Measurements from ENCODE around the gene FOXB2.
"Not testable (repeated sequence)": the region's sequence is repeated elsewhere in the genome, so short reads cannot be mapped to it uniquely, and the experiment has no call there.

The FOXB2 gene

DNA sequence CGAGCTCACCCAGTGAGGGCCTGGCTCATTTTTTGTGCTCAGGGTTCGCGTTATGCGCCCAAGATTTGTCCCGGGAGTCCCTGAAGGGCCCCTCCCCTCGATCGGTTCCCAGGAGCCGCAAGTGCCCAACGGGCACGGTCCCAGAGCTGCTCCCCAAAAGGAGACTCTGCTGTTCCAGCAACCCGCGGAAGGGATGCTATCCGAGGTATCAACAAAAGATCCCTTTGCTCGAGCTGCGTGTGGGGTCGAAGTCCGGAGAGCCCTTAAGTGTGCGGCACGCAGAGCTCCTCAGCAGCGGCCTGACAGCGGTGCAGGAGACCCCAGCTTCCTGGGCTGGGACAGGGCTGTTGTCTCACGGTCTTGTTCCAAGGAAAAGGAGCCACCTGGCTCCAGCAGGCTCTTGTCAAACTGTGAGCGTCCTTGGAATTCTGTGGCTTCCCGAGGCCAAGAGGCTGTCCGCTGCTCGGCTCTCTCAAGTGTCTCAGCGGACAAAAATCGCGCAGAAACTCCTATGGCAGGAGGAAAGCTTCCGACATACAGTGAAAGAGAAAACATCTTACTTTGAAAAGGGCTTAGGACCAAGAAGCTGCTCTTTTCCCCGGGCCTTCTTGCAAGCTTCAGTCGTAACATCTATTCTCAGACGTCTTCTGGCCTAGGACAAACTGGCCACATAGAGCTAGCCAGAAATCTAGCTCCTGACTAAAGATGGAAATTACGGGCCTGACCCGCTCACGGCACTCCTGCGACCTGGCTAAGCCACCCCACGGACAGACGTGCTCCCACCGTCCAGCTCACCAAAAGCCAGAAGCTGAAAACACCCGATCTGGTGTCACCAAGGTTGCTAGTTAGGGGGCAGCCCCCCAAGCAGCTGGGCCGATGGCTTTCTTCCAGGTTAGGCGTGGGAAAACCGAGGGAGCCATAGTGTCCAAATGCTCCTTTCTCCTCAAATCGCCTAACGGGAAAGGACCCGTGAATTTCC, 2.6 kb upstream of the FOXB2 start:
- no peak for DNase-seq (ENCODE audit: low spot score)

DNA sequence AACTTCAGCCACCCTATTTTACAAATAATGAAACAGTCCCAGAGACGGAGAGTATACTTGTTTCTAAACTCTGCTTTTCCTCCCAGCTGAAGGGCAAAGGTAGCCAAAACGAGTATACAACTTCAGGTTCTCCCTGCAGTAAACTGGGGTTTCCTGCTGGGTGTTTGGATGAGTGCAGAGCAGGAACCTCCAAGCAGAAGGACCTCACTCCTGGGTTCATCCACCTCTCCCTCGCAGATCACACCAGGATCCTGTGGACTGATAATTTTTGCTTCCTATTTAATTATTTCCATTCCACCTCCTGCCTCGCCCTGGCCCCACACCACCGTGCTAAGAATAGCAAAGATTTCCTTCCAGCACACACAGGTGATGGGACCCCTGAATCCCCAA, 2.0 kb upstream of the FOXB2 start:
- DNase-seq (ENCODE audit: low spot score) = no peak

DNA sequence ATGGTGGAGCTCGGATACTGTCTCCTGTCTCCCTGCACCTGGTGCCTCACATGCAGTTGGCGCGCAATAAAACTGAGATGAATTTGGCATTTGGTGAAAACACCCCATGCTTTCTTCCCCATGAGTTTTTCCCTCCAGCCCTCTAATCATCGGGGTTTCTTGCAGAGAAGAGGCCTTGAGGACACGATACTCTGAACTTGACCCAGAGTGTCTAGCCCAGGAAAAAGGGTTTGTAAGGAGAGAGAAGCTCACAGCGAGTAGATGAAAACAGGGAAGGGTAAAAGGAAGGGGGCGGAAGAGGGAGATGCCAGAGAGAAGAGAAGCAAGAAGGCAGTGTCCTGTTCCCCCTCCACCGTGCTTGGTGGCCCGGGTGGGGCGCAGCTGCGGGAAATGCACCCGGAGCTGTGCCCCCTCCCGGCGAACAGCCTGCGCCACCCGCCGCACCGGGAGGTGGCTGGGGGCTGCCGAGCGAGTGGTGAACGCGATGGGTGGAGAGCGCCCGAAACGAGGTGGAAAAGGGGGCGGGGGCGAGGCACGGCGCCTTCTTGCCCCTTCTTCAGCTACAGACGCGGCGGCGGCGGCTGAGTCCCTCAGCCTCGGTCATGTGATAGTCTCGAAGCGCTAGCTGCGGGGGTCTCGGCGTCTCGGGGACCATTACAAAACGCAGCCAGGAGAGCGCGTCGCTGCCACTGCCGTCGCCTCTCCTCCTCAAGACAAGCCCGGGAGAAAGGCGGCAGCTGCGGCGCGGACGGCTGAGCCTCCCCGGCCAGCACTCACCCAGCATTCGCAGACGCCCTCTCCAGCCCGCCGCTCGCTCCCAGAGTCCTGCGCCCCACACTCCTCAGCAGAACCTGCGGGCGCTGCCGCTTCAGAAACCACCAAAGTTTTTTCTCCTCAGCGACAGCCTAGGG, 1.1 kb upstream of the FOXB2 start:
- no peak for DNase-seq (ENCODE audit: low spot score)

DNA sequence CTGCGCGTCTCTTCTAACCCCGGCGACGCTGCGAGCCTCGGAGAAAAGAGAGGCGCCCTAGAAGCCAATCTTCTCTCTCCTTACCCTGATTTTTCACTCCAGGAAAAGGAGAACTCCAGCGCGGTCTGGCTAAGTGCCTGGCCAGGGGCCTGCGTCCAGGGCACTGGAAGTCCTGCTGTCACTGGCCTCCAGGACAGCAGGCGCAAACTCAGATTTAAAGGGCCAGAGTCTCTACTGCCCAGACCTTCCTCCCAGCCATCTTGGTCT, 553 bp upstream of the FOXB2 start:
- no peak for DNase-seq (ENCODE audit: low spot score)

DNA sequence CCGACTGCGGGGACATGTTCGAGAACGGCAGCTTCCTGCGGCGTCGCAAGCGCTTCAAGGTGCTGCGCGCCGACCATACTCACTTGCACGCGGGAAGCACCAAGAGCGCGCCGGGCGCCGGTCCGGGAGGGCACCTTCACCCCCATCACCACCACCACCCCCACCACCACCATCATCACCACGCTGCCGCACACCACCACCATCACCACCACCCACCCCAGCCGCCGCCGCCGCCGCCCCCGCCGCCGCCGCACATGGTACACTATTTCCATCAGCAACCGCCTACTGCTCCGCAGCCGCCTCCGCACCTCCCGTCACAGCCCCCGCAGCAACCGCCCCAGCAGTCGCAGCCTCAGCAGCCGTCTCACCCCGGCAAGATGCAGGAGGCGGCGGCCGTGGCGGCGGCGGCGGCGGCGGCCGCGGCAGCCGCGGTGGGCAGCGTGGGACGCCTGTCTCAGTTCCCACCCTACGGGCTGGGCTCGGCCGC, 514 bp downstream of the FOXB2 start:
- DNase-seq (ENCODE audit: low spot score) = no peak

DNA sequence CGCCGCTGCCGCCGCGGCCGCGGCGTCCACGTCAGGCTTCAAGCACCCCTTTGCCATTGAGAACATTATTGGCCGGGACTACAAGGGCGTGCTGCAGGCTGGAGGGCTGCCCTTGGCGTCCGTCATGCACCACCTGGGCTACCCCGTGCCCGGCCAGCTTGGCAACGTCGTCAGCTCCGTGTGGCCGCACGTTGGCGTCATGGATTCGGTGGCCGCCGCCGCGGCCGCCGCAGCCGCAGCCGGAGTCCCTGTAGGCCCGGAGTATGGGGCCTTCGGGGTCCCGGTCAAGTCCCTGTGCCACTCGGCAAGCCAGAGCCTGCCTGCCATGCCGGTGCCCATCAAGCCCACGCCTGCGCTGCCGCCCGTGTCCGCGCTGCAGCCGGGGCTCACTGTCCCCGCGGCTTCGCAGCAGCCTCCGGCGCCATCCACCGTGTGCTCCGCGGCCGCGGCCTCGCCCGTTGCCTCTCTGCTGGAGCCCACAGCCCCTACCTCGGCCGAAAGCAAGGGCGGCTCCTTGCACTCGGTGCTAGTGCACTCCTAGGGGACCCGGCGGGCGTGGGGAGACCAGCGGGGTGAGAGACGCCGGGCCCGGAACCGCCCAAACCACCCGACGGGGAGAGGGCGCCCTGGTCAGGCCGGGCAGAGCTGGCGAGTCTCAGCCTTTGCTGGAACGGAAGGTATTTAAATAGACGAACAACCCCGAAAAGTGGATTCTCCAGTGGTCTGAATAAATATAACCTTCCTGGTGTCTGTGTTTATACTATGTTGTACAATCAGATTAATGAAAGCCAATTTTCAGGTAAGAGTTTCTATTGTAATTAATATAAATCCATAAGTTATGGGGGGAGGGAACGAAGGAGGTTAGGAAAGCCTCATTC, 1.2 kb downstream of the FOXB2 start:
- no peak for DNase-seq (ENCODE audit: low spot score)

DNA sequence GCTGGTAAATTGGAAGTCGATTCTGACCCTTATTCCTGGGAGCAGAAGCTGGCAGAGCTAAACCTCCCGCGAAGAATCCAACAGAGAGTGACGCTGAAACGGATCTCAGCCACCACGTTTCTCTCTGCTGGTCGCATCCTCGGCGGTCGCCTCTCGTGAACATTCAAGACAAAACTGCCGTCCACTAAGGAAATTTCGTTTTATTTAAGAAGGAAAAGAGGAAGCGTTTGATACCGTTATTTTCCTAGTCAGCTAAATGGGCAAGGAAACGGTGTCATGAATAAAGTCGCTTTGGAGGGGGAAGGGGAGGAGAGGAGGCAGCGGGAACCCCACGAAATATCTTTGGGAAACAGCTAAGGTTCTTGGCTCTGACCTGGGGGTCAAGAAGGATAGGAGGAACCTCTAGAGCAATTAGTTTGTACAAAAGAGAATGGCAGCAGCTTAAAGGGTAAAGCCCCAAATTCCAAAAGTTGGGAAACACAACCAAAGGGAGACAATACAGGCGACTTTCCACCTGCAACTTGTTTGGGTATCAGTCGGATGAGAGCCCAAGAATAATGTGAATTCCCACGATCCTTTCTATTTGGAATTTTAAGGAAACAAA, 1.9 kb downstream of the FOXB2 start:
- no peak for DNase-seq (ENCODE audit: low spot score)

DNA sequence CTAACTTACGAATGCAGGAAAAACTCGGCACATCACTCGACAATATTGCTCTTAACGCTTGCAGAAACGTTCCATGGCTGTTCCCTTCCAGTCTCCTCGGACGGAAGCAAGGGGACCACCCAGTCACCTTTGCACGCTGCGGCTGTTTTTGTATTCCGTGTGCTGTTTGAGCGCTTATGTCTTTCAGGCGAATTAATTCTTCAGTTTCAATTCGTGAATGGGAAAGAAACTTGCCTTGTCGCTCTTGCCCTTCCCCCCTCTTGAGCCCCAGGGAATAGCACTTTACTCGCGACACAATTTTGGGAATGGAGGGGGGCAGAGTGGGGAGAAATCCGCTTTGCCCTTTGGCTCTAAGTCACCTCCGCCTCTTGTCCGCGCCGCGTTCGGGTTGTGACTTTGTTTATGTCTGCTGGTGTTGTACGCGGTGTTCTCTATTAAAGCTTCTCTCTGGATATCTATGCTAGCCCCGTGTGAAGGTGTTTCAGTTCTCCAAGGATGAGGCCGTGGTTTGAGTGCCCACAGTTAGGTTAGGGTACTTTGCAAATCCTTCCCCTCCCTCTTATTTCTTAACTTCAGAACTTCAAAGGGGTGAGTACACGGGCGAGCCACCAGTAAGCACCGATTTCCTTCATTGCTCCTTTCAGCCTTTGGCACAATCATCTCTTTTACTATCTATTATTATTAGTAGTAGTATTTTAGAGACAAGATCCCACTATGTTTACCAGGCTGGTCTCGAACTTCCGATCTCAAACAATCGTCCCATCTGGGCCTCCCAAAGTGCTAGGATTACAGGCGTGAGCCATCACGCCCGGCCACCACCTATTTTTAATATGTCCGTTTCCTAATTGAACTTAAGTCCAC, 2.7 kb downstream of the FOXB2 start:
- no peak for DNase-seq (ENCODE audit: low spot score)

DNA sequence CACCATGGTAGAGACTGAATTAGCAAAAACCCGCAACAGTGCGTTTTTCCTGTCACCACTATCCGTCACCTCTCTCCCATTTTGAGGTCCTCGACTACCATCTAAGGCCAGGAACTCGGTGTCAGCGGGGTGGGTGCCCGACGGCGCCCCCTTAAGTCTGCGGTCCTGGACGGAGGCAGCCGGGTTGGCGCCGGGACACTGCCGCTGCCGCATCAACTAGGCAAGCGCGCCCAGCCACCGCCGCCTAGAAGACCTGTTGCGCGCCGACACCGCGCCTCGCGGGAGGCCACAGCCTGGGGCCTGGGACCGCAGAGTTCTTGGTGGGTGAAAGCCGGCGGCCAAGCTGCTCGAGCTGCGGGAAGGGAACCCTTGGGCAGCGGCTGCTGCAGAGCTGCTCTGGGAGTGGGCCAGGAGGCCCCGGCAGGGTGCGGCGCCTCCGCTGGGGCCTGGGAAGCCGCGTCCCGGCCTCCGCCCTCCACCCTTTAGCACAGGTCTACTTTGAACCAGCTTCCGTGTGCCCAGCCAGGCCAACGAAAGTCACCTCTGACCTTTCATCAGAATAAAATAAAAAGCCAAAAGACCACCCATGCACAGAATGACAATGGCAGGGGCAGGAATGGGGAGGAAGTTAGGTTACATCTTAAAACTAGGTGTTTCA, 3.5 kb downstream of the FOXB2 start:
- DNase-seq (ENCODE audit: low spot score) = no peak

DNA sequence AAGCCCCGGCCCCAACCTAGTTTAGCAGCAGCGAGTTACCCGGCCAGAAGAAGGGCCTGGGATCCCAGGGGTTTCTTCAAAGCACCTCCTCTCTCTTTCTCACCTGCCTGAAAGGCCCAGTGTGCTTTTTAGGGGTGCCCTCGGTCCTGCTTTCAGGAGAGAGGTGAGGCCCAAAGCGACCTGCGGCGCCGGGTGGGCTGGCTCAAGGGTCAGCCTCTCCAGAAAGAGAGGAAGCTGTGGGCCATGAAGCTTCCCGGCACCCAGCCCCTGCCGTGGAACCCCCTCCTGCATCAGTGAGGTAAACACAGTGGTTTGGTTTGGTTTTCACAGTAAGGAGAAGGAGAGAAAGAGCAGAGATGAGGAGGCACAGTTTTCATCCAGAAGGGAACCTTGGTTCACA, 4.3 kb downstream of the FOXB2 start:
- DNase-seq (ENCODE audit: low spot score) = no peak

DNA sequence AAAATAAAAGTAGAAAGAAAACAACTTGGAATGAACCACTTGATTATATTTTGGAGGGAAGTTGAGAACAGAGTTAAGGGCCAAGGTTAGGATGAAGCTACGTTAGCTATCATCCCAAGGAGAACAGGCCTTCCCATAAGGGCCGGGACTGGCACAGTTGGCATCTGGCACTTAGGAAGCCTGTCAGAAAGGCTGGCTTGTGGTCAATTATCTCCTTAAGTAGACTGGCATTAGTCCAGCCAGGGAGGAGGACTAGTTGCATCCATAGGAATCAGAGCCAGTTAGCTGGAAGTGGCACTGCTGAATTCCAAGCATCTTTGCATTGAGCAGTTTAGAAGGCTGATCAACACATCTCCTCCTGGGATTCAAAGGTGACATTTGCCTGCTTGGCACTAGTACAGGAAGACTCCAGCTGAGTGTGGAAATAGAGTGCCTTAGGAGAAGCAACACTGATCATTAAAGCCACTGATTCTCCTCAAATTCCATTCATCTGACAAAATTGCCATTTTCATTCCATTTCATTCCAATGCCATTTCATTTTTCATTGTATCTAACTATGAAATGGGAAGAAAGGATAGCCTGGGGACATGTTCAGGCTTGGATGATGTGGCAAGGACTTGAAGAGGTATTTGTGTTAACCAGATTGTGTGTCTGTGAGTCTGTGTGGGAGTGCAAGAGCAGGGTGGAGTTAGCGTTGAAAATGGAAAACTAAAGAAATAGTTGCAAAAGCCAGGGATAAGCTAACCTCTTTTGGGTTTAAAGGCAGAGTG, 5.5 kb downstream of the FOXB2 start:
- DNase-seq (ENCODE audit: low spot score) = no peak

DNA sequence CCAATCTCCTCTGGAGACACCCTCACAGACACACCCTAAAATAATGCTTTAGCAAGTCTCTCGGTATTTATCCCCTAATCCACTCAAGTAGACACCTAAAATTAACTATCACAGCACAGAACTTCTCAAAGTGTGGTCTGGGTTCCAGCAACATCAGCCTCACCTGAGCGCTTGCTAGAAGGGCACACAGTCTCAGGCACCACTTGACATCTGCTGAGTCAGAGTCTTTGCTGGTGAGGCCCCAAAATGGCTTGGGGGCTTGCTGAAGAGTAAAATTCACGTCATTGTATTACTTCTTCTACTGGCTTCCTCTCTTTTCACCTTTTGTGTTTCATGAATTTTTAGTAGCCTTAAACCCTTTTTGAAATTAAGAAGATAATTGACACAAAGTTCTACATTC, 9.0 kb downstream of the FOXB2 start:
- DNase-seq (ENCODE audit: low spot score) = no peak

DNA sequence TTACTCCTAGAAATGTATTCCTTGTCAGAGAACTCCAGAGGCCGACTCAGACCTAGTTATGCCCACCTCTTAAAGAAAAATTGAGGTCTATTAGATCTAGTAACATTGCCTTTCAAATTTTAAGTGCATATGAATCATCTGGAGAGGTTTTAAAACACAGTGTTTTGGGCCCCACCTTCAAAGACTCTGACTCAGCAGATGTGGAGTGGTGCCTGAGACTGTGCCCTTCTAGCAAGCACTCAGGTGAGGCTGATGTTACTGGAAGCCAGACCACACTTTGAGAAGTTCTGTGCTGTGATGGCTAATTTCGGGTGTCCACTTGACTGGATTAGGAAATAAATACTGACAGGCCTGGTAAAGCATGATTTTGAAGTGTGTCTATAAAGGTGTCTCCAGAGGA, 10.6 kb downstream of the FOXB2 start:
- no peak for DNase-seq (ENCODE audit: low spot score)

DNA sequence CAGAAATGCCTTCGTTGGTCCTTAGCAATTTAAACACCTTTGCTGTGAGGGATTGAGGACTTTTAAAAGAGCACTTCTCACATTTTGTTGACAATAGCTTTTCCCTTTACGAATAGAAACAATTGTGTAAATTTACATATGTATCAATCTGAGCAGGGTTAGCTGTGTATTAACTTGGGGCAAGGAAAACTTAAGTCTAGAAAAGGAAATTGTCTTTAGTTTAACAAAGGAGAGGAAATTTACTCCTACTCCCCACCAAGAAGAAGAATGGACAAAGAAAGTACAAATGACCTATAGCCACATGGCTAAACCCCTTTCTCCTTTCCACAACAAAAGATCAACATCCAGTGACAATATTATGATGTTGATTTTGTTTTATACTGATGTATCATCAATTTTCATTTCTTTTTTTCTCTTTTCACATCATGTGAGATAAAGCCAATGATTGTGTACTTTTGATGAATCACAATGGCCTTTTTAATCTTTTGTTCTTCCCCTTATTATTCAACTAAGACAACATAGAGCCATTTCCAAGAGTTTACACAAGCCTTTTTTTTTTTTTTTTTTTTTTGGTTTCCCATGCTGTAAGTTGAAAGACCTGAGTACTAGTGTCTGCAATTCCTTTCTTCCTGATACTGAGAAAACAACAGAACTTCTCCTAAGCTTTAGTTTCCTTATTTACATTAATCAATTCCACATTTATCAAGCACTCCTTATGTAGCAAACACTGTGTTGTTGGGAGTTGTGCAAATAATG, 19.0 kb downstream of the FOXB2 start:
- DNase-seq (ENCODE audit: low spot score) = no peak

DNA sequence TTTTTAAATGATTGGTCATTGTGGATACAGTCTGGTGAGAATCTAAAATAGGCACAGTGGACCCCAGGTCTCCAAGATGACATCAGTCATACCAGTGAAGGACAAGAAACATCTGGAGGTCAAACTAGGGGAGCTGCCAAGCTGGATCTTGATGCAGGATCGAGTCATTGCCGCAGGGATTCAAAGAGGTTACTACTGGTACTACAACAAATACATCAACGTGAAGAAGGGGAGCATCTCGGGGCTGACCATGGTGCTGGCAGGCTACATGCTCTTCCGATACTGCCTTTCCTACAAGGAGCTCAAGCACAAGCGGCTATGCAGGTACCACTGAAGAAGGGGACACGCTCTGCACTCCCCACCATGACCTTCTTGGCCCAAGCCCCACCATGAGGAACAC, 20.9 kb downstream of the FOXB2 start:
- DNase-seq (ENCODE audit: low spot score) = no peak

DNA sequence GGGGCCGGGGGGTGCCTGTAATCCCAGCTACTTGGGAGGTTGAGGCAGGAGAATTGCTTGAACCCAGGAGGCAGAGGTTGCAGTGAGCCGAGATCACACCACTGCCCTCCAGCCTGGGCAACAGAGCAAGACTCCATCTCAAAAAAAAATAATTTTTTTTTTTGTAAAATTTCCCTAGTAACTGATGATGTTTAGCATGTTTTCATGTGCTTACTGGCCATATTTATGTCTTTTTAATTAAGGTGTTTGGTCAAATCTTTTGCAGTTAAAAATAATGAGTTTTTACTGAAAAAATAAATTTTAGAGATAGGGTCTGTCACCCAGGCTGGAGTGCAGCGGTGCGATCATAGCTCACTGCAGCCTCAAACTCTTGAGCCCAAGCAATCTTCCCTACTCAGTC, 24.3 kb downstream of the FOXB2 start:
- not testable (repeated sequence) for DNase-seq (ENCODE audit: low spot score)

DNA sequence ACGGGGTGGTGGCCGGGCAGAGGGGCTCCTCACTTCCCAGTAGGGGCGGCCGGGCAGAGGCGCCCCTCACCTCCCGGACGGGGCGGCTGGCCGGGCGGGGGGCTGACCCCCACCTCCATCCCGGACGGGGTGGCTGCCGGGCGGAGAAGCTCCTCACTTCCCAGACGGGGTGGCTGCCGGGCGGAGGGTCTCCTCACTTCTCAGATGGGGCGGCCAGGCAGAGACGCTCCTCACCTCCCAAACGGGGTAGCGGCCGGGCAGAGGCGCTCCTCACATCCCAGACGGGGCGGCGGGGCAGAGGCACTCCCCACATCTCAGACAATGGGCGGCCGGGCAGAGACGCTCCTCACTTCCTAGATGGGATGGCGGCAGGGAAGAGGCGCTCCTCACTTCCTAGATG, 41.2 kb downstream of the FOXB2 start:
- not testable (repeated sequence) for DNase-seq (ENCODE audit: low spot score)

DNA sequence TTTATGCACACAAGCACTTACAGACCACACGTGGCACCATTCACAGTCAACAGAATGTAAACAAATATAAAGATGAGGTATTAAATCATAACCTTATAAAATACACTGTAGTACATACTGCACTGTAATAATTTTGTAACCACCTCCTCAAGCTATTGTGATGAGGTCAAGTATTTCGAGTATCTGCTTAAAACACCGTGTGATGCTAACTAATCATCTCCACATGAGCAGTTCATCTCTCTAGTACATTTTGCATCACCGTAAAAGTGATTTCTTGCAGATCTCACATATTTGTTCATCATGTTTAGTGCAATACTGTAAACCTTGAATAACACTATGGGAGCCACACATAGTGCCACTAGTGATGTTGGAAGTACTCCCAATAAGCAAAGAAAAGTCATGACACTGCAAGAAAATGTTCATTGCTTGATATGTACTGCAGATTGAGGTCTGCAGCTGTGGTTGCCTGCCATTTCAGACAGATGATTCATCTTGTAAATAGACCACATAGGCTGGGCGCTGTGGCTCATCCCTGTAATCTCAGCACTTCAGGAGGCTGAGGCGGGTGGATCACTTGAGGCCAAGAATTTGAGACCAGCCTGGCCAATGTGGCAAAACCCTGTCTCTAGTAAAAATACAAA, 44.3 kb downstream of the FOXB2 start:
- peak; percentile 79 for DNase-seq (ENCODE audit: low spot score)
